GM19328 (cell line): ENCODE data around the gene HNRNPA2B1.
"Not testable (repeated sequence)": the region's sequence is repeated elsewhere in the genome, so short reads cannot be mapped to it uniquely, and the experiment has no call there.

Source experiments
- ATAC-seq: cut with Tn5 transposase; IDR thresholded peaks from one replicate; pipeline ENCODE4 v1.9.1; 2021; ENCODE audit warnings: mild to moderate bottlenecking, moderate library complexity; ENCODE audit not compliant: unreplicated experiment

Gene HNRNPA2B1

GRCh38 chr7:26198781-26199169 is 1.8 kb downstream of the HNRNPA2B1 start:
- ATAC-seq, result no peak

- ATAC-seq, result no peak
These were observed 2.3 kb downstream of the HNRNPA2B1 start for GRCh38 chr7:26198133-26198780.

DNA sequence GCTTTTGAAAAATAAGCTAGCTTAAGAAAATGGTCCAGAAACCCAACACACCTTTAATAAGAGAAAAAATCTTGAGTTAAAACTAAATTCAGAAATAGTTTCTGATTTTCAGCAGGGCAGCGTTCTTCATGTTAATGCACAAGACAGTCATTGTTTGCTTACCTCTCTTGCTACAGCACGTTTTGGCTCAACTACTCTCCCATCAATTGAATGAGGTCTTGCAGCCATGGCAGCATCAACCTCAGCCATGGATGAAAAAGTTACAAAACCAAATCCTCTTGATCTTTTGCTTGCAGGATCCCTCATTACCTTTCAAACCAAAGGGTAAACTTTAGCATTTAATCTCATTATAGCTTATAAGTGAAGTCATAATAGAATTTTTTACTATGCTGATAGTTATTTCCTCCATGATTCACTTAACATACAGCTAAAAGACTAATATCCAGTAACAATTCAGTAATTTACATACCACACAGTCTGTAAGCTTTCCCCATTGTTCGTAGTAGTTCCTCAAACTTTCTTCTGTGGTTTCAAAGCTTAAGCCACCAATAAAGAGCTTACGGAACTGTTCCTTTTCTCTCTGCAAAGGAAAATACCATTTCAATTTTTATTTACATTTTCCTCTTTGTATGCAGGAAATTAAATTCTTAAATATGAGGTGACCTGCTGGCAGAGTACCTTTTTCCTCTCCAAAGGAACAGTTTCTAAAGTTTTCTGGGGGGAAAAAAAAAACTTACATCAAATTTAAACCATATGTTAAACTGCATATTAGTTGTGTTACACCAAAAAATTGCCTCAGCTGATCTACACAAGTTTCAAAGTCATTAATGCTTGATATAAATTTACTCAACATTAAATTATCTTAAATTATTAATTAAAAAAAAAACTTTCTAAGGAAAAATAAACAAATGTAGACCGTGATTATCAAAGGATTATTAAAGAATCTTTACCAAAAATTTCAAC is 3.1 kb downstream of the HNRNPA2B1 start:
- ATAC-seq, result no peak

- ATAC-seq, result no peak
These were observed 4.5 kb downstream of the HNRNPA2B1 start for GRCh38 chr7:26195867-26196657.

GRCh38 chr7:26195182-26195581 is 5.4 kb downstream of the HNRNPA2B1 start:
- ATAC-seq, result no peak

DNA sequence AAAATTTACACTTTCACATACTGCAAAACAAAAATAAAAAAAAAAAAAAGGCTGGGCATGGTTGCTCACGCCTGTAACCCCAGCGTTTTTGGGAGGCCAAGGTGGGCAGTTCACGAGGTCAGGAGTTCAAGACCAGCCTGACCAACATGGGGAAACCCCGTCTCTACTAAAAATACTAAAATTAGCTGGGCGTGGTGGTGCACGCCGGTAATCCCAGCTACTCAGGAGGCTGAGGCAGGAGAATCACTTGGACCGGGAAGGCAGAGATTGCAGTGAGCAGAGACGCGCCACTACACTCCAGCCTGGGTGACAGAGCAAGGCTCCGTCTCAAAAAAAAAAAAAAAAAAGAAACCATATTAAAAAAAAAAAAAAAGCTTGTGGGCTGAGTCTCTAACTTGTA is 5.8 kb downstream of the HNRNPA2B1 start:
- ATAC-seq, result not testable (repeated sequence)

DNA sequence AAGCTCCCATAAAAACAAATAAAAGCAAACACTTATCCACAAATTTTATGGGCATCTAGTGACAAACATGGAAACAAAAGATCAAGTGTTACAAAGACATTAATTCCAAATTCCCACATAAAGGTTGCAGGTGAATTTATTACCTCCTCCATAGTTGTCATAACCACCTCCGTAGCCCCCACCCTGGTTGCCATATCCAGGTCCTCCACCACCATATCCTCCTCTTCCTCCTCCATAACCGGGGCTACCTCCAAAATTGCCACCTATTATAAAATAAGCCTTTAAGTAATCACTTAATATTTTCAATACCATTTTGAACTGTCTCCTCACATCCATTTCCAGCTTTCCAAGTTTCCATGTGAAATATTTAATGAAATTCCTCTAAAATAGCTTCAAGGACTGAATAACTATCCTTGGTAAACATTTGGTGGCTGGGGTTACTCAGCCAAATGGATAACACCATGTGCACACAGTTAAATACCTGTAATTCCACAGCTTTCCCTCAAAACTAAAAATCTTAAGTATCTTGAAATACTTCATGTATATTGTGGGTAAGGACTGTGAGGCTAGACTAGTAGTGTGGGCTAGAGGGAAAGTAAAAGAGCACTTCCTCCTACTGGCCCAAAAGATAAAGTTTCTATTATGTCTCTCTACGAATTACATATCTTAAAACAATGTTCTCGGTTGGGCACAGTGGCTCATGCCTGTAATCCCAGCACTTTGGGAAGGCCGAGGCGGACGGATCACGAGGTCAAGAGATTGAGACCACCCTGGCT is 6.9 kb downstream of the HNRNPA2B1 start:
- ATAC-seq, result no peak

DNA sequence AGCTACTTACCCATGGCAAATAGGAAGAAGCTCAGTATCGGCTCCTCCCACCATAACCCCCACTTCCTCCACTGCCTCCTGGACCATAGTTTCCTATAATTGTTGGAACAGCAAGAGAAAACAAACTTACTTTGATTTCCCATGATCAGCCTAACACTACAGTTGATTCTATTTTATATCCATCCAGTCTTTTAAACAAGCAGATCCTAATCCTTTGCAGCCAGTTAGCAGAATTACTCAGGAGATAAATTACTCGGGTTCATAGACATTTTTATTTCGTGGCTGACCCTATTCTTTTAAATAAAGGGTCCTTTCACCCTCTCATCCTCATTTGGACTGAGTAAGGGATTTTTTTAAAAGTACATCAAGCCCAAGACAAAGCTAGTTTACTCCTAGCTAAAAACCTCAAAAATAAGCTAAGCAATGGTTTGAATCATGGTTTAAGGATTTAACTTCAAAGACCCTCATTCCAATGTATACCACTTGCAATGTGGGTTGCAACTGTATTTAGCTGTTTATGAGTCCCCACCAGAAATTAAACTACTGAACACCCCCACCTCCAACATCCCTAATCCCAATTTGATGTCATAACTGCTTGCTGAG is 8.0 kb downstream of the HNRNPA2B1 start:
- no peak for ATAC-seq

GRCh38 chr7:26191974-26192479 is 8.5 kb downstream of the HNRNPA2B1 start:
- ATAC-seq, result no peak

GRCh38 chr7:26191233-26191973 is 9.1 kb downstream of the HNRNPA2B1 start:
- no peak for ATAC-seq

GRCh38 chr7:26190417-26190869 is 10.1 kb downstream of the HNRNPA2B1 start:
- no peak for ATAC-seq

DNA sequence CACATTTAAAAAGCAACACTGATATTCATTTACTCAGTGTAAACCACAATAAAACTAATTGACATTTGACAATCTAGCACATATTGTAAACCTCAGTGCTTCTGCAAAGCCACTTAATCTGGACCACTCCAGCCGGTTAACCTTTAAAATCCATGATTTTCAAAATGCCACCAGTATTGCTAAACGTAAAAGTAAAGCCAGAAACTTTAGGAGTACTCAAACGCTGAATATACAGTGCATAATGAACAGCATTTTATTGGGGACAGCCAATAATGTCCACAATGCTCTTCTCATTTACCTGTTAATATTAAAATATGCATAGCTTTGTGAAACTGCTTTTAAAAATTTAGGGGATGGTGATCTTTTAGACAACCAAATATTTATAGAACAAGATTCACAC is 10.8 kb downstream of the HNRNPA2B1 start:
- no peak for ATAC-seq

GRCh38 chr7:26188957-26189541 is 11.5 kb downstream of the HNRNPA2B1 start:
- ATAC-seq, result no peak

DNA sequence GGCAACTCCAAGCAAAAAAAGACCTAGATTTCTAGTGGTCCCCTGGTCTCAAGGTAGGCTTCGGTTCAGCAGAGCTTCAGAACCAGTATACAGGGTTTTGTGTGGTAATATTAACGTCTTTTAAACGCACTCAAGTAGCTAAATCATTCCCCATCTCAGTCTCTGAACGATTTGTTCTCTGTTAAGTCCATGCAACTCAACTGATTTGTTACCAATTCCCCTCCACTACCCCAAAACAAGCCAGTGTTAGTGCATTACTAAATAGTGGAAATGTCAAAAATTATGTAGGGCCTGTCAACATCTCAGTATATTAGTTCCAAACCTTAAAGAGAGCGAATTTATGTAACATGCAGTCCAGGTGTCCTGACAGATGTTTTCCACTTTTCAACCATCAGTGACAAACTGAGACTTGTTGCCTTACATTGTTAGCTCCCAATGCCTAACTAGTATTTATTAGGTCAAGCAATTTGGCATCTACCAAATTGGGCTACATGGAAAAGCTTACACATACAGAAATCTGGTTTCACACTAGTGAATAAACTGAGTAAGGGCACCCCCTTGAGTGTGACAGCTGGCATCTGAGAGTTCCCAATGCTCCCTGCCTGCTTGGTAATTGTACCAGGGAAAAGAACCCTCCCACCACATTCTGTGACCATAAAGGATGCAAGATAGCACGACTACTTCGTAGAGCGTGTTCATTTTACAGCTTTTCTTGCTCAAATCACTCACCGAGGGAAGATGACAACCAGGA is 12.2 kb downstream of the HNRNPA2B1 start:
- no peak for ATAC-seq

DNA sequence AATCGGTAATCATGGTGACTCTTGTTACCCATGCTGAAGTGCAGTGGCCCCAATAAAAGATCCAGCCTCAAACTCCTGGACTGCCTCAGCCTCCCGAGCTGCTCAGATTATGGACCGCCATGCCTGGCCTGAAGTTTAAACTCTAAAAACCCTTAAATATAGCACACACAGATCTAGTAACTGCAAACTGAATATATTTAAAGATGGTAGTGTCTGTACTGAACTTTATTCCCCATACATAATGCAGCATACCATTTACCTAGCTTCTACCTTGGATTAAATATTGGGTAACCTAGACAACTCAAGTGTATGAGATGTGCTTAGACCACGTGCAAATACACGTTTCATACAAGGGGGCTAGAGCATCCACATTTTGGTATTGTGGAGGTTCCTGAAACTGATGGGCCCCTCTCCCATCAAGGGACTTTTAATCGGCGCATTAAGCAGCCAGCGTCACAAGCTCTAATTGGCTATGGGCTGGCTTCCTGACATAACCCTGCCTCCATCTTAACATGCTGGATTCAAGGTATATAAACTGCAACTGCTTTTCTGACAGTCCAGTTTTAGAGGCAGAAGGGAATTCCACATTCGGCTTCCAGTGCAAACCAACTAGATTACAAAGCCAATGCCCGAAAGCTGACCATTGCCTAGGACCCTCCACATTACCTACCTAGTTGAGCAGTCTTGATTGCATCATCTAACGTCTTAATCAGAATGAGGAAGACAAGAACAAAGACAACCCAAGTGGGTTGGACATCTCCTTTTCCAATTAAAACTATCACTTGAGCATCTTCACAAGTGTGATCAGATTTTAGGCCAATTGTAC is 13.0 kb downstream of the HNRNPA2B1 start:
- no peak for ATAC-seq

DNA sequence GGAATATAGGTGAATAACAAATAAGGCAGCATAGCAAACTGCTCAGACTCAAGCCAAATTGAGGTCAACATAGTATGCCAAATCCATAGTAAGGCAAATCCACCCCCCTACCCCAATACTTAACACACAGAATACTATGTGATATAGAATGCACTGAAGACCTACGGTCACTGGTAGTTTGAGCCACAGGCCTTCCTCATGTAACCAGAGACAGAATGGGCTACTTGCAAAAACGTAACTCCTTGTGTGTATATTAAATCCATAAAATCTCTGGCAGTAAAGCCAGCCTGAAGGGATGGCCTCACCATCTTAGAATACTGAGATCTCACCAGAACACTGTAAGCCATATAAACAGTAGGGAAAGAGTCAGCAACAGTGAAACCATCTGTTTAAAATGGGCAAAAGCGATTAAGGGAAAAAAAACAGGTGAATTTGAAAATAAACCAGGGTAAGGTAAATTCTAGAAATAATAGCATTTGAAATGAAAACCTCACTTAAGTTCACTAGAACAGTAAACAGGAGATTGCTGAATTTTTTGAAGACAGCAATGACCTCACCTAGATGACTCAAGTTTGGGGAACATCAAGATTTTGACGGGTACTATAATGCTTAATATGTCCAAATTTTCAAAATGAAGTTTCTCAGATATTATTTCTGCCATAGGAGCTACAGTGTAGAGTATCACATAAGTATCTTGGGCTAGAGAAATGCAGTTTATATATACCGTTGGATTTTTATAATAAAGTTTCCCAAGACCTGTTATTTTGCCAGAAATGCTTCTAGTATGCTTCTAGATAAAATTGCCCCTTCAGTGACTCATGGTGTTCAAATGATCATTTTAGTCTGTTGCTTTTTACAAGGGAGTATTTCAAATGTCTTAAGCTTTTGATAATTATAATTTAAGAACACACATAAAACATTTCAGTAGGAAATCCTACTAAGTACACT is 13.9 kb downstream of the HNRNPA2B1 start:
- no peak for ATAC-seq
